ENCODE data around the gene ARNT2. TPM values are rescaled to one million over a fixed set of nuclear protein-coding genes. Genes with fewer than 3 reads are reported as not detected.

ARNT2 gene
- total and polyA plus RNA-seq, 10 of the 15 experiments (the other 5 are each of a cell fraction or from before 2014, with no cell fraction given) = 0.07 to 0.49 (median 0.09) TPM; not detected in 6

- Histone ChIP-seq H3K36me3 (ENCODE audit: control insufficient read depth in 2 of 2, insufficient read depth in 2 of 2, low read length in 1 of 2) (no peaks in the 10 kb centered on the region), H4K20me1 (ENCODE audit: control insufficient read depth, insufficient read depth) (no peaks in the 10 kb centered on the region), H3K9me3 (replicated peaks; ENCODE audit: control insufficient read depth, insufficient read depth, low read length) (no peaks in the 10 kb centered on the region), H3K9ac (ENCODE audit: control insufficient read depth, insufficient read depth, low read length) (no peak overlapping the region), H3K79me2 (ENCODE audit: control insufficient read depth, insufficient read depth, low read length) (no peaks in the 10 kb centered on the region), H3K4me3 (no peak overlapping the region), H3K4me1 (ENCODE audit: control insufficient read depth, insufficient read depth, low read length) (no peaks in the 10 kb centered on the region), H3K27me3 (replicated peaks in 1 of 2; ENCODE audit: control insufficient read depth in 2 of 2, insufficient read depth in 2 of 2, low read length in 1 of 2) (peaks cover 2% of the 10 kb centered on the region in 2 experiments; a peak in 3 of 4 replicates), H2AFZ (ENCODE audit: control insufficient read depth, low read depth, low read length) (no peak overlapping the region), H3K4me2 (ENCODE audit: control insufficient read depth, insufficient read depth) (no peak overlapping the region), H3K27ac (ENCODE audit: control insufficient read depth, insufficient read depth) (no peak overlapping the region)
- FAIRE-seq = no peak
- DNase-seq (ENCODE audit: low read depth, low spot score) = no peak
- ATAC-seq = no peak
- ChIA-PET SMC1A (ENCODE audit: uncharacterized antibody, unreplicated experiment) (interaction anchor here (2.0 kb wide), 1 partner anchor 217 kb away, joined by 4 read pairs; no protein-coding TSS in a partner anchor), CTCF (no interaction called here), POLR2A (no interaction called here), RAD21 (ENCODE audit: unreplicated experiment) (no interaction called here)
- WGBS (ENCODE audit: insufficient coverage, insufficient replicate concordance, low lambda C conversion rate, missing lambda C conversion rate) = 24% methylated on average over 8 of the region's 8 CpGs
- intact Hi-C loops (cut with micrococcal nuclease; ENCODE audit: unreplicated experiment) = no loop called here
- no TSS peak for BruUV-seq (replicated peaks)
- TF ChIP-seq NR2C1 (IDR thresholded peaks at IDR 0.05) = no peak
- no peak for TF ChIP-seq ZNF207 (IDR thresholded peaks at IDR 0.05; ENCODE audit: borderline replicate concordance)
- TF ChIP-seq CEBPZ (IDR thresholded peaks at IDR 0.05; ENCODE audit: low read depth, low read length) = no peak
- no peak for TF ChIP-seq BCL3 (IDR thresholded peaks at IDR 0.05; ENCODE audit: borderline replicate concordance, insufficient read depth, low read depth, low read length, poor library complexity, severe bottlenecking)
- no peak for TF ChIP-seq CEBPB (IDR thresholded peaks at IDR 0.05; ENCODE audit: borderline replicate concordance in 1 of 2, low read depth in 2 of 2, low read length in 2 of 2)
- no peak for TF ChIP-seq NR2F1 (conservative IDR thresholded peaks at IDR 0.05)
- TF ChIP-seq FOS (IDR thresholded peaks at IDR 0.05; ENCODE audit: borderline replicate concordance, extremely low read depth, insufficient read length) = no peak
- TF ChIP-seq, protein P1, sequence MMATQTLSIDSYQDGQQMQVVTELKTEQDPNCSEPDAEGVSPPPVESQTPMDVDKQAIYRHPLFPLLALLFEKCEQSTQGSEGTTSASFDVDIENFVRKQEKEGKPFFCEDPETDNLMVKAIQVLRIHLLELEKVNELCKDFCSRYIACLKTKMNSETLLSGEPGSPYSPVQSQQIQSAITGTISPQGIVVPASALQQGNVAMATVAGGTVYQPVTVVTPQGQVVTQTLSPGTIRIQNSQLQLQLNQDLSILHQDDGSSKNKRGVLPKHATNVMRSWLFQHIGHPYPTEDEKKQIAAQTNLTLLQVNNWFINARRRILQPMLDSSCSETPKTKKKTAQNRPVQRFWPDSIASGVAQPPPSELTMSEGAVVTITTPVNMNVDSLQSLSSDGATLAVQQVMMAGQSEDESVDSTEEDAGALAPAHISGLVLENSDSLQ (IDR thresholded peaks at IDR 0.05) = no peak
- TF ChIP-seq SIX5 (IDR thresholded peaks at IDR 0.05; ENCODE audit: low read depth, low read length, severe bottlenecking) = no peak
- in situ Hi-C loops (cut with MboI) = no loop called here
Observed at GRCh38 chr15:80559320-80559693, 155.1 kb downstream of the ARNT2 start.

Measured in GM12878 (cell line).